Spleen (tissue), 3 donors: ENCODE data around the gene ORC4.

ENCODE experiments used
- POLR2A ChIP-seq, 3 donors: fragments of 450-650 bp; IDR thresholded peaks; one replicate each; pipeline ENCODE4 v1.5.1; 2017; ENCODE audit warnings: antibody characterized with exemption in 3 of 3, mild to moderate bottlenecking in 1 of 3
- POLR2AphosphoS5 ChIP-seq, 3 donors: sonication (generic); formaldehyde crosslinking; IDR thresholded peaks; one replicate each; pipeline ENCODE4 v1.5.1; 2017; ENCODE audit warnings: antibody characterized with exemption in 3 of 3

DNA sequence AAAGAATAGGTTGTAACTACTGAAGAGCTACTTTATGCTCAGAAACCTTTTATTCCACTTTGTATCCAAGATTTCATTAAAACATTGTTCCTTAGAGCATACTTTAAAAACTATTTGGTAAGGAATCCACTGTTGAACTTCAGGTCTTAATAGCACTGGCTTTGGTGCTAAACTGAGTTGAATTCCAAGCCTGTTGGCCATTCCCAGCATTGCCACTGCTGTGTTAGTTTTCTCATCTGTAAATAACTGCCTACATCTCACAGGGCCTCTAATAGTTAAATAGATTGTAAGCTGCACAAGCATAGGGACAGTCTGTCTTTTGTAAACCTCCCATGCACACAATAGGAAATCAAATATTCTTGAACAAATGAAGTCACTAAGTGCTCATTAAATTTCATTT lies 86.6 kb downstream of the ORC4 start:
- TF ChIP-seq POLR2A (IDR thresholded peaks at IDR 0.05) = no peak
- no peak for TF ChIP-seq POLR2AphosphoS5 (IDR thresholded peaks at IDR 0.05)
